HAP-1 (cell line): ENCODE data around the gene PIK3R6.
"Not testable (repeated sequence)": the region's sequence is repeated elsewhere in the genome, so short reads cannot be mapped to it uniquely, and the experiment has no call there.

ENCODE experiments used
- DNase-seq, 2 experiments: peaks; one replicate each; pipeline ENCODE4 v3.0.0-alpha.2; 2016 to 2020; ENCODE audit warnings: low spot score in 2 of 2
- H3K27me3 ChIP-seq: fragments of 250-450 bp; sonication (Bioruptor Pico); 2 replicates; pipeline ENCODE4 v1.5.1; 2020; ENCODE audit warnings: low read depth, mild to moderate bottlenecking, moderate library complexity
- H3K36me3 ChIP-seq: fragments of 250-450 bp; sonication (Bioruptor Pico); replicated peaks from 2 replicates; pipeline ENCODE4 v1.5.1; 2020; ENCODE audit warnings: mild to moderate bottlenecking
- H3K4me1 ChIP-seq: fragments of 250-450 bp; sonication (Bioruptor Pico); 2 replicates; pipeline ENCODE4 v1.5.1; 2020; ENCODE audit warnings: mild to moderate bottlenecking
- H3K4me3 ChIP-seq: fragments of 250-450 bp; sonication (Bioruptor Pico); 2 replicates; pipeline ENCODE4 v1.5.1; 2020; ENCODE audit warnings: mild to moderate bottlenecking, moderate library complexity
- H3K9me3 ChIP-seq: fragments of 250-450 bp; sonication (Bioruptor Pico); 2 replicates; pipeline ENCODE4 v1.5.1; 2020; ENCODE audit warnings: mild to moderate bottlenecking, moderate library complexity
- in situ Hi-C: fragments of 300-500 bp; cut with MboI; formaldehyde crosslinking; loops from 3 replicates; pipeline ENCODE4 v1.14.3; 2020; ENCODE audit warnings: low sequenced_read_pairs, inconsistent platforms, mixed read lengths

The PIK3R6 gene

GRCh38 chr17:8887834-8888703 is 20.6 kb upstream of the PIK3R6 start:
- no peaks in the 10 kb centered on the region for H3K9me3 ChIP-seq
- no peaks in the 10 kb centered on the region for H3K27me3 ChIP-seq
- DNase-seq = peak in 1 of 2 experiments; percentile 17
- in situ Hi-C loops = no loop called here
- H3K36me3 ChIP-seq = no peaks in the 10 kb centered on the region
- H3K4me3 ChIP-seq = no peak overlapping the region
- no peaks in the 10 kb centered on the region for H3K4me1 ChIP-seq

- H3K9me3 ChIP-seq = no peaks in the 10 kb centered on the region
- in situ Hi-C loops = no loop called here
- no peaks in the 10 kb centered on the region for H3K36me3 ChIP-seq
- no peaks in the 10 kb centered on the region for H3K27me3 ChIP-seq
- H3K4me1 ChIP-seq = no peaks in the 10 kb centered on the region
- H3K4me3 ChIP-seq = no peak overlapping the region
- no peak for DNase-seq
Observed at GRCh38 chr17:8887301-8887700, 19.8 kb upstream of the PIK3R6 start.

DNA sequence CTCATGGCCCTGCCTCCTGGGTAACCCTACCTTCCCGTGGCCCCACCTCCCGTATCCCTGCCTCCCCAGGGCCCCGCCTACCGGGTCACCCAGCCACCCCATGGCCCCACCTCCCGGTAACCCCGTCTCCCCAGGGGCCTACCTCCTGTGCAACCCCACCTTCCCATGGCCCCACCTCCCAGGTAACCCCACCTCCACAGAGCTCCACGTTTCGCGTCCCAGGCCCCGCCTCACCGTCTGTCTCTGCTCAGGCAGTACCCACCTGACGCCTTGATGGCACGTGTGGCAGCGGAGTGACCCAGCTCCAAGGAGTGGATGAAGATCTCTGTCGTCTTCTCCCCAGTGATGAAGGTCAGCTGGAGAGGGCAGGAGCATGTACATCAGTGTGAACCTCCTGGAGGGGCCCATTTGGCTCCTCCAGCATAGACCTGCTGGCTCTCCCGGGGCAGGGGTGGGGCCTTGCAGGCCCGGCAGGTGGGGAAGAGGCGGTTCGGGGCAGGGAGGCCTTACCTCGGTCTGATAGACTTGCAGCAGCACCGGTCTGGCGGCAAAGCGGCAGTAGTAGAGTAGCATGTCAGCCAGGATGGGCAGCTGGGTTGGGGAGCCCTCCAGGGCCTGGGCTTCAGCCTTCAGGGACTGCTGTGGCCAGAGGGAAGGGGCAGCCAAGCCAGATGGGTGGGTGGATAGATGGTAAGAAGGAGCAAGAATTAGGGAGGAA is 18.7 kb upstream of the PIK3R6 start:
- Histone ChIP-seq H3K9me3 (no peaks in the 10 kb centered on the region), H3K36me3 (no peaks in the 10 kb centered on the region), H3K4me1 (no peaks in the 10 kb centered on the region), H3K4me3 (no peak overlapping the region), H3K27me3 (no peaks in the 10 kb centered on the region)
- in situ Hi-C loops = no loop called here
- peak in 1 of 2 experiments; percentile 12 for DNase-seq

DNA sequence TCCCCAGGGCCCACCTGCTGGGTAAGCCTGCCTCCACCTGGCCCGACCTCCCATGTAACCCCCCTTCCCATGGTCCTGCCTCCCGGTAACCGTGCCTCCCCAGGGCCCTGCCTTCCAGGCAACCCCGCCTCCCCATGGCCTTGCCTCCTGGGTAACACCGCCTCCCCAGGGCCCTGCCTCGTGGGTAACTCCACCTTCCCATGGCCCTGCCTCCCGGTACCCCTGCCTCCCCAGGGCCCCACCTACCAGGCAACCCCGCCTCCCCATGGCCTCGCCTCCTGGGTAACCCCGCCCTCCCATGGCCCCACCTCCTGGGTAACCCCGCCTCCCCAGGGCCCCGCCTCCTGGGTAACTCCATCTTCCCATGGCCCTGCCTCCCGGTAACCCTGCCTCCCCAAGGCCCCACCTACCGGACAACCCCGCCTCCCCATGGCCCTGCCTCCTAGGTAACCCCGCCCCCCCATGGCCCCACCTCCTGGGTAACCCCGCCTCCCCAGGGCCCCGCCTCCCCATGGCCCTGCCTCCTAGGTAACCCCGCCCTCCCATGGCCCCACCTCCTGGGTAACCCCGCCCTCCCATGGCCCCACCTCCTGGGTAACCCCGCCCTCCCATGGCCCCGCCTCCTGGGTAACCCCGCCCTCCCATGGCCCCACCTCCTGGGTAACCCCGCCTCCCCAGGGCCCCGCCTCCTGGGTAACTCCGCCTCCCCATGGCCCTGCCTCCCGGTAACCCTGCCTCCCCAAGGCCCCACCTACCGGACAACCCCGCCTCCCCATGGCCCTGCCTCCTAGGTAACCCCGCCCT is 17.9 kb upstream of the PIK3R6 start:
- H3K27me3 ChIP-seq, H3K4me1 ChIP-seq, H3K36me3 ChIP-seq, in situ Hi-C loops, H3K4me3 ChIP-seq, H3K9me3 ChIP-seq: not testable (repeated sequence)
- DNase-seq = peak in 1 of 2 experiments; percentile 16

DNA sequence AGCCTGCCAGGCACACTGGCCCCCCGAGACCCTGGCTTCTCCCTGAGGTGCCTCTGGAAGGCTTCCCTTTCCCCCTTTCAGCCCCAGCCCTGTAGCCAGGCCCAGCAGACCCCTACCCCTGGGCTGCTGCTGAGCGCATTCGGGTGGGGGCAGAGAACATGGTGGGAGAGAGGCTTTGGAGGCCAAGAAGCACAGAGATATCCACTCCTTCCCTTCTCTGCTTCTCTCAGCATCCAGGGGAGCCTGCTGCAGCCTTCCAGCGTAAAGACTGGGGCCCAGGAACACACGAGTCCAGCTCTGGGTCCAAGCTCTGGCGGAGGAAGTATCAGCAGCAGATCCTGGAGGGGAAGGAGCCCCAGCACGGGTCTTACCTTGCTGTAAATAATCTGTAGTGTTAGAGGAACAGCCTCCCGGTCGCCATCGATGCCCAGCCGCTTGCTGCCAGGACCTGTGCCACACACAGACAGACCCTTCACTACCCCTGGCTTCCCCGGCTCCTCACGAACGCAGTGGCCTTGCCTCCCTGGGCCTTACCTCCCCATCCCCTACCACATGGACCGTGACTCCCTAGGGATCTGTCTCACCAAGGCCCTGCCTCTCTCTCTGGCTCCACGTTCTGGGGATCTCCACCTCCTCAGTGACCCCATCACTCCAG is 17.0 kb upstream of the PIK3R6 start:
- Histone ChIP-seq H3K9me3 (no peaks in the 10 kb centered on the region), H3K27me3 (no peaks in the 10 kb centered on the region), H3K36me3 (no peaks in the 10 kb centered on the region), H3K4me1 (no peaks in the 10 kb centered on the region), H3K4me3 (no peak overlapping the region)
- in situ Hi-C loops = no loop called here
- no peak for DNase-seq

DNA sequence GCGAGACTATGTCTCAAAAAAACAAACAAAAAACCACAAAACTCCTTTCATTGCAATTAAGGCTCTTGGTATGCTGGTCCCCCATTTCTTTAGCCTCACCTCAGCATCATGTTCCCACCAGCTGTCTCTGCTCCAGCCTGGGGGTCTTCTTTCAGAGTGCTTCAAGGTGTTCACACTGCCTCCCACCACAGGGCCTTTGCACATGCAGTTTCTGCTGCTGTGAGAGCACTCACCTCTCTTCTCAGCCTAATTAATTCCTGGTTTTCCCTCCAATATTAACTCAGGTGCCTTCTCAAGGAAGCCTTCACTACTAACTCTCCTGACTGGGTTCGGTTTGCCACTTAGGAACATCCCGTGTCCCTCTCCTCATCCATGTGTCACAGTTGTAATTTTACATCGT is 15.9 kb upstream of the PIK3R6 start:
- H3K9me3 ChIP-seq = no peaks in the 10 kb centered on the region
- no peak for DNase-seq
- 0 out of 2 replicates have a peak, but pooled peaks cover 3% of the 10 kb centered on the region for H3K27me3 ChIP-seq
- in situ Hi-C loops = no loop called here
- H3K4me1 ChIP-seq = no peaks in the 10 kb centered on the region
- H3K36me3 ChIP-seq = no peaks in the 10 kb centered on the region
- H3K4me3 ChIP-seq = no peak overlapping the region

DNA sequence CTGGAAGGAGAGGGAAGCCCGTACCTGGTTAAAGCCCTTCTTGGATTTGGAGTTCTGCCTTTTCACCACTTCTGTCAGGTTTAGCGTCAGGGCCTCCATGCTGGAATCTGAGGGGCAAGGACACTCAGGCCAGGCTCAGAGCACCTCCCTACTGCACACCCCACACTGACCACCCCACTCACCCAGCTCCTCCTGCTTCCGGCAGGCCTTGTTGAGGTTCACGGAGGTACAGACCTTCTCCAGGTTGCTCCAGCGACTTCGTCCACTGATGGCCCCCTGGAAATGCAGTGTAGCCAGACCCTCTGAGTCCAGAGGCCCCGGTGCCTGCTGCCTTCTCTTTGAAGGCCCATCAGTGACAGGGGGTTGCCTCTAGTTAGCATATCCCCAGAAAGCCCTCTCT is 14.1 kb upstream of the PIK3R6 start:
- Histone ChIP-seq H3K4me3 (no peak overlapping the region), H3K4me1 (no peaks in the 10 kb centered on the region), H3K36me3 (no peaks in the 10 kb centered on the region), H3K9me3 (no peaks in the 10 kb centered on the region), H3K27me3 (0 out of 2 replicates have a peak, but pooled peaks cover 3% of the 10 kb centered on the region)
- DNase-seq = no peak
- in situ Hi-C loops = no loop called here

DNA sequence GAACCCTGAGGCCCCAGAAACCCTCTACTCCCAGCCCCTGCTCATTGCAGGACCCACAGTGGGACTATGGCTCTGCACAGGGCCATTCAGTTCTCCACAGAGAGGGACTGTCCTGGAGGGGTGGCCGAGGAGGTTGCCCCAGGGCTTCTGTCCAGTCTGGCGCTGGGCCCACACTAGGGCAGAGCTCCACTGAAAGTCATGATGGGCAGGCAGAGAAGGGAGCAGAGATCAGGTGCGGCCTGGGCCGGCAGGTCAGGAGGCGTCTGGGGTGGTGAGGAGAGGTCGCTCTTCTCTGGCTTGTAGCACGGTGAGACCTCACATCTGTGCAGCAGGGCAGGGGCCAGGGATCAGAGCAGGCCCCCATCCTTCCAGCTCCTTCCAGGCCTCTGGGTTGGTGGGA is 13.0 kb upstream of the PIK3R6 start:
- in situ Hi-C loops = no loop called here
- Histone ChIP-seq H3K9me3 (no peaks in the 10 kb centered on the region), H3K36me3 (no peaks in the 10 kb centered on the region), H3K27me3 (0 out of 2 replicates have a peak, but pooled peaks cover 3% of the 10 kb centered on the region), H3K4me3 (no peak overlapping the region), H3K4me1 (no peaks in the 10 kb centered on the region)
- DNase-seq = no peak

GRCh38 chr17:8879410-8879809 is 11.9 kb upstream of the PIK3R6 start:
- no peaks in the 10 kb centered on the region for H3K4me1 ChIP-seq
- no peak overlapping the region for H3K4me3 ChIP-seq
- no peaks in the 10 kb centered on the region for H3K9me3 ChIP-seq
- no peaks in the 10 kb centered on the region for H3K36me3 ChIP-seq
- in situ Hi-C loops = no loop called here
- no peak for DNase-seq
- peaks cover 6% of the 10 kb centered on the region; the same call in 1 of the 2 replicates for H3K27me3 ChIP-seq

DNA sequence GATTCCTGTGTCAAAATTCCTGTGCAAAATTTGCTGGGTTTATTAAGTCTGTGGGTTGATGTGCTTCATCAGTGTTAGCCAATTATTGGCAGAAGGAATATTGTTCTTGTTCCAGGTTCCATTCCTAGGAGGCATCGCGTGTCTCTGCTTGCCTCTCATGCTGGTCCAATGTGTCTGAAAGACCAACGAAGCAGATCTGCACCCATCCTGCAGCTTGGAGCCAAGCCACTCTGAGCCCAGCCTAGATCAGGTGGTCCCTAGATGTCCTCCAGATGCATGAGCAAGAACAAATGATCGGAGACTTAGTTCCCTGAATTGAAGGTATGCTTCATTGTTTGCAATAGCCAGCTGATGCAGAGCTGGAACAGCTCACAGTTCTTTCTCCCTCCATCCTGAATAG is 10.5 kb upstream of the PIK3R6 start:
- DNase-seq = no peak
- H3K4me1 ChIP-seq = no peaks in the 10 kb centered on the region
- no peak overlapping the region for H3K4me3 ChIP-seq
- in situ Hi-C loops = no loop called here
- no peaks in the 10 kb centered on the region for H3K36me3 ChIP-seq
- H3K27me3 ChIP-seq = peaks cover 6% of the 10 kb centered on the region; the same call in 1 of the 2 replicates
- no peaks in the 10 kb centered on the region for H3K9me3 ChIP-seq

DNA sequence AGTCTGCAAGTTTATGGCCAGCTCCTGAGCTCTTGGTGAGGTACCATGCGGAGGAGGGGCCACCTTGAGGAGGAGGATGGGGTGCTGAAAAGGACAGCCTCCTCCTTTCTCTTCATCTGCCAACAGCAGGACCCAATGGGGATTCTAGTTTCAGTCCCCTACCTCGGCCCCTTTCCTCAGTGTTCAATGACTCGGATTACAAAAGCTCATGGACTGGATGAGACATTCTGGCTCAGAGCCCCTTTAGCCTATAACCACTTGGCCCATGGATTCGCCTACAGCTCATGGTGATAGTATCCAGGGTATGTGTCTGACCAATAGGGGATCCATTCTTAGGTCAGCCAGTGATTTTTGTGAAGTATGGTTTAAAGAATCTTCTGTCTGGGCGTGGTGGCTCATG is 8.5 kb upstream of the PIK3R6 start:
- no peaks in the 10 kb centered on the region for H3K4me1 ChIP-seq
- H3K9me3 ChIP-seq = no peaks in the 10 kb centered on the region
- DNase-seq = no peak
- no peak overlapping the region for H3K4me3 ChIP-seq
- peaks cover 6% of the 10 kb centered on the region; the same call in 1 of the 2 replicates for H3K27me3 ChIP-seq
- no peaks in the 10 kb centered on the region for H3K36me3 ChIP-seq
- in situ Hi-C loops = no loop called here

GRCh38 chr17:8875436-8875835 is 8.0 kb upstream of the PIK3R6 start:
- Histone ChIP-seq H3K27me3 (peaks cover 6% of the 10 kb centered on the region; the same call in 1 of the 2 replicates), H3K4me1 (no peaks in the 10 kb centered on the region), H3K9me3 (no peaks in the 10 kb centered on the region), H3K36me3 (no peaks in the 10 kb centered on the region), H3K4me3 (no peak overlapping the region)
- no peak for DNase-seq
- in situ Hi-C loops = no loop called here
